Loucy (cell line): ENCODE data around the gene SSBP4.

ENCODE experiments used
- CTCF ChIP-seq: fragments of 200-600 bp; sonication (generic); conservative IDR thresholded peaks from 2 replicates; pipeline ENCODE4 v1.5.1; 2014; ENCODE audit warnings: mild to moderate bottlenecking, antibody characterized with exemption, low read length
- EZH2phosphoT487 ChIP-seq: fragments of 200-600 bp; IDR thresholded peaks from 2 replicates; pipeline ENCODE4 v1.6.1; 2018; ENCODE audit warnings: antibody characterized with exemption, mild to moderate bottlenecking, moderate library complexity, borderline replicate concordance

GRCh38 chr19:18483119-18483890, 64.1 kb downstream of the SSBP4 start:
- TF ChIP-seq CTCF (no peak), EZH2phosphoT487 (no peak)
